GM18868 (cell line): ENCODE measurements around the gene VWA5B1.

ENCODE experiments used
- ATAC-seq: cut with Tn5 transposase; IDR thresholded peaks from one replicate; pipeline ENCODE4 v1.9.1; 2021; ENCODE audit warnings: mild to moderate bottlenecking, moderate library complexity; ENCODE audit not compliant: unreplicated experiment

Gene VWA5B1

GRCh38 chr1:20366463-20367115, 75.9 kb downstream of the VWA5B1 start:
- ATAC-seq = no peak

GRCh38 chr1:20367116-20367585, 76.5 kb downstream of the VWA5B1 start:
- ATAC-seq = no peak

DNA sequence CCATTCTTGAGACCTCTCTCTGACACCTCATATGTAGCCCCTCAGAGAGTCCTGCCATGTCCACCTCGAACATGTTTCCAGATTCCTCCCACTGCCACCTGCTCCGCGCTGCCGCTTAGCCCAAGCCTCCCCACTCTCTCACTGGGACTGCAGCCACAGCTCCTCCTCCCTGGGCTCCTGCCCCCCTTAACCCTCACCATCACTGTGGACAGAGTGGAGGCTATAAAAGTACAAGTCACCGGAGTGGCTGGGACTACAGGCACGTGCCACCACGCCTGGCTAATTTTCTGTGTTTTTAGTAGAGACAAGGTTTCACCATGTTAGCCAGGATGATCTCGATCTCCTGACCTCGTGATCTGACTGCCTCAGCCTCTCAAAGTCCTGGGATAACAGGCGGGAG, 77.0 kb downstream of the VWA5B1 start:
- no peak for ATAC-seq

GRCh38 chr1:20368866-20369470, 78.3 kb downstream of the VWA5B1 start:
- no peak for ATAC-seq

GRCh38 chr1:20370698-20371097, 80.0 kb downstream of the VWA5B1 start:
- no peak for ATAC-seq

DNA sequence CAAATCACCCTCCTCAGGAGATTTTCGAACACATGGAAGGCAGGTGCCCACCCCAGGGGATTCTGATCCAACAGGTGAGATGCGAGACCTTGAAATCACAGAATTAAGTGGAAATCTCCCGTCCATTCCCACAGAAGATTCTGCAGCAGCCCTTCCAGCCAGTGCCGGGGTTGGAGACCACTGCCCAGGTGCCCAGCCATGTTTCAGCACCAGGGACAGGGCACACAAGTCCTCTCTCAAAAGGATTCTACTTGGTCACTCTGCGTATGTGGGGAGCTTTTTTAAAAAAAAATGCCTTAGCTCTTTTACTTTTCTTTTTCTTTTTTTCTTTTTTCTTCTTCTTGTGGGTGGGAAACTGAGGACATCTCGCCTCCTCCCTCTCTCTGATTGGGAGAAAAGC, 80.7 kb downstream of the VWA5B1 start:
- no peak for ATAC-seq

DNA sequence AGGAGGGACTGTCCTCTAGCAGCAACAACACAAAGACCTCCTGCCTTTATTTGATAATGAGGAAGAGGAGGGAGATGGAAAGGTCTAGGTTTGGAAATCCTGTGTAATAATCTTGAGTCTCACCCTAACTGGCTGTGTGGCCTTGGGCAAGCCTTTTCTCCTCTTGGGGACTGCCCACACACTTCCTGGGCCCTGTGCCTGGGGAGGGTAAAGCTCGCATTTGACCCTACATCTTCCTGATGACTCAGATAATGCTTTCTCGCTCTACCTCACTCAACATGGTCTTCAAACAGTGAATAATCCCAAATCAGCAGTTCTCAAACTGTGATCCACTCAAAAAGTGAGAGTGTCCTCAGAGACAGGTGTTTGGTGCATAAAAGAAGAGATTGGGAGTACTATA, 81.2 kb downstream of the VWA5B1 start:
- ATAC-seq = no peak

- ATAC-seq = no peak
Measured at GRCh38 chr1:20372676-20373075, 82.0 kb downstream of the VWA5B1 start.

GRCh38 chr1:20373286-20373685, 82.6 kb downstream of the VWA5B1 start:
- ATAC-seq = no peak

DNA sequence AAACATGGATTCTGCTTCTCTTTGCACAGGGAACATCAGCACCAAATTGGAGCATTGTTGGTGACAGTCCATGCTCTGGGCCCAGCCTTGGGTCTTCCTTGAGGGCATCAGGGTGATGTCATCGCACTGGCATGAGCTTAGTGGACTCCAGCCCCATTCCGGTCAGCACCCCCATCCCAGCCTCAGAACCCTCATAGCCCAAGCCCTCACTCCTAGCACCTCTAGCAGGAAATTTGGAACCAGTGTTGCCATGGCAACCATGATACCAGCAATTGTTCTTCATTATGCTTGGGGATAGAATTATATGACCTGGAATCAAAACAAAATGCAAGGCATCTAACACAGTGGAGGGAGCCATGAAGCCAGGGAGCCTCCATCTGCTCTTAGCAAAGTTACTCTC, 83.1 kb downstream of the VWA5B1 start:
- ATAC-seq = no peak

GRCh38 chr1:20375563-20375962, 84.9 kb downstream of the VWA5B1 start:
- no peak for ATAC-seq

DNA sequence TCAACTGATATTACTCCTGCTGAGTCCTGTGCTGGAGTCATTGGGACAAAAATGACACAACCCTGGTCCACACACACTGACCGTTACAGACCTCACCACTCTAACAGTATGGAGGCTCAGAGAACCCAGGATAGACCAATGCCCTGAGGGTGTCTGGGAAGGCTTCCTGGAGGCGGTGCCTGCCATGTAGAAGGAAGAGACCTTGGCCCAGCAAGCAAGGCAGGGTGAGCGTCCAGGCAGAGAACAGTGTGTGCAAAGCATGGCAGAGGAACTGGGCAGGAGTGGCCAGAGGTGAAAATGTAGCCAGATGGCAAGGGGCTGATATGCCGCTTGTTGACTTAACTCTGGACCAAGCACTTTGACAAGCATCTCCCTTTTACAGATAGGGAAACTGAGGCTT, 85.5 kb downstream of the VWA5B1 start:
- ATAC-seq = no peak

DNA sequence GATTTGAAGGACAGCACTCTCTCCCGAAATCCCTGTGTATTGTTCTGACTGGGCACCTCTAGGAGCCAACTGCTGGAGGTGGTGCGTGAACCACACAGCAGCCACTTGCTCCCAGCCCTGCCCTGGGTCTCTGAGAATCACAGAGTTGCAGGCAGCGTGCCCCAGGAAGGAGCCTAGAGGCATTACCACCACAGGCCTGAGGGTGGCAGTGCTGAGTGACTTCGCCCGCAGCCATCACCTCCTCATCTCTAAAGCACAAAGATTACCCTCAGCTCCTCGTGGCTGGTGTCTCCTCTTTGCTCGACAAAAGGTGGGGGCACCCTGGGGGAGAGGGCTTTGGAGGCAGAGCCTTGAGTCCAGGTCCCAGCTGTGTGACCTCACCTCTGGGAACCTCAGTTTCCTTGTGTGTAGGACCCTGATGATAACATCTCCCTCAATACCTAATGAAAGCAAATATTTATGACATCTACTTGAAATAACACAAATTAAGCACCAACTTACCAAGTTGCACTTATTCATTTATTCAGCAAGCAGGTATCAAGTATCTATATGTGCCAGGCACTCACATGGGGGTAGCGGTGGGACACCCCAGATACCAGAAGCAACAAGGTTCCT, 86.3 kb downstream of the VWA5B1 start:
- no peak for ATAC-seq

- ATAC-seq = no peak
Measured at GRCh38 chr1:20377516-20378270, 87.0 kb downstream of the VWA5B1 start.

DNA sequence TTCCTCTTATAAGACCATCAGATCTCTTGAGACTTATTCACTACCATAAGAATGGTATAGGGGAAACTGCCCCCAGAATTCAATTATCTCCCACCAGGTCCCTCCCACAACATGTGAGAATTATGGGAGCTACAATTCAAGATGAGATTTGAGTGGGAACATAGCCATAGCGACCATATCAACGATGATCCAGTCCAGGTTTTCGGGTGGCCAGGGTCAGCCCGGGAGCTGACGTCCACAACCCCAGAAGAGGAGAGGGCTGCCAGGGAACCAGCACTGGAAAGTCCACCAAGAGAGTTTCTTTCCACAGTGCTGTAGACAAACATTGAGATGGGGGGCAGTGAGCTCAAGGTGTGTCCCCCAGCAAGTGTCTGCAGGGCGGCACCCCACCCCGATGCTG, 88.4 kb downstream of the VWA5B1 start:
- no peak for ATAC-seq

- ATAC-seq = no peak
Measured at GRCh38 chr1:20380175-20380574, 89.5 kb downstream of the VWA5B1 start.

DNA sequence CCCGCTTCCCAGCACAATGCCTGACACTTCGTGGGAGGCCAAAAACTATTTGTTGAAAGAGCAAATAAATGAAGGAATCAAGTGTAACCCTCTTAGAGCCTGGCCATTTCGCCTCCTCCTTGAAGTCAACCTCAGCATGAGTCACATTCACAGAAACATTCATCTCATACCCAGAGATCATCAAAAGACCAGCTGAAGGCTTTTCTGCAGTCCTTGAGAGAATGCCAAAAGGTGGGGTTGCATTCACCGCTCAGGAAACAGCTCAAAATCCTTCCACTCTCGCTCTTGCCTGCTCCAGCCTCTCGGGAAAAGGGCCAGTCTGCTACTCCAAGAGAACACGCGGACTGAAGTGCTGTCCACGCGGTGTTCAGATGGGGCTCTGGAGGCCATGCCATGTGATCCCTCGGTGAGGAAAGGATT, 90.0 kb downstream of the VWA5B1 start:
- ATAC-seq = no peak

DNA sequence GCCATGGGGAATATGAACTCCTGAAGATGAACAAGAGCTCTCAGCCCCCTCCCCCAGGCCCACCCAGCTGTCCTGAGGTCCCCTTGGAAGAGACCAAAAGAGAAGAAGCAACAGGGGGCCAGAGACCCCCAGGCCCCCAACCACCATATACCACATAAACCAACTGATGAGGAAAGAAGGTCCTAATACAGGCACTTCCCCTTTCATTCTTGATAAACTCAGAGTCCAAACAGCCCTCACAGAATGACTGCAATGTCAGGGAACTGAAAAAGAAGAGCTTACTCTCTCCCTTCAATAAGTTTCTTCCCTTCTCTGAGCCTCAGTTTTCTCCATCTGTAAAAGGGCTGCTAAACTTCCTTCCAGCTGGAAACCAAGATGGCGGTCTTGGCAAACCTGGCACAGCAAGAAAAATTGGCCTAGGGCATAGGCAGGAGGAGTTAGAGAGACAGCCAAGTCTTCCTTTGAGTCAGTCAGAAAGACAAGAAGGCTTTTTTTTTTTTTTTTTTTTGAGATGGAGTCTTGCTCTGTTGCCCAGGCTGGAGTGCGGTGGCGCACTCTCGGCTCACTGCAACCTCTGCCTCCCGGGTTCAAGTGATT, 90.5 kb downstream of the VWA5B1 start:
- ATAC-seq = no peak

- ATAC-seq = no peak
Measured at GRCh38 chr1:20381961-20382360, 91.3 kb downstream of the VWA5B1 start.

GRCh38 chr1:20382711-20383110, 92.0 kb downstream of the VWA5B1 start:
- ATAC-seq = no peak

DNA sequence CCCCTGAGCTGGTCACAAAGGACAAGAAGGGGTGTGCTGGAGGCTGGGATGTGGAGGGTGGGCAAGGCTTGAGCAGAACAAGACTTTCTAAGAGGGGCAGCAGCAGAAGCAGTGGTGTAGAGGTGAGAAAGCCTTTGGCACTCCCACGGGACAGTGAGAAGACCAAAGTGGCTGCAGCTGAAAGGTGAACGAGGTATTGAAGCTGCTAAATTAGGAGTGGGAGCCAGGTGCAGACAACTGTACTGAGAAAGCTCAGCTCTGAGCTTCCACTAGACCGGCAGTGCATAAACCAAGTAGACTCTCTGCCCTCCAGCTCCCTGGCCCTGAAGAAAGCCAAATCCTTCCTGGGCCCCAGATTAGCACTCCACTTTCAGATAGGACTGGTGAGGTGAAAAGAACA, 93.0 kb downstream of the VWA5B1 start:
- ATAC-seq = no peak
